IPS DF 19.7 (cell line): Measurements from ENCODE around the gene SLC22A25.
"Not testable (repeated sequence)": the region's sequence is repeated elsewhere in the genome, so short reads cannot be mapped to it uniquely, and the experiment has no call there.

Experiments
- DNase-seq: peaks from one replicate; pipeline ENCODE4 v3.0.0-alpha.2; 2013; ENCODE audit warnings: low read depth, low spot score

Gene SLC22A25

DNA sequence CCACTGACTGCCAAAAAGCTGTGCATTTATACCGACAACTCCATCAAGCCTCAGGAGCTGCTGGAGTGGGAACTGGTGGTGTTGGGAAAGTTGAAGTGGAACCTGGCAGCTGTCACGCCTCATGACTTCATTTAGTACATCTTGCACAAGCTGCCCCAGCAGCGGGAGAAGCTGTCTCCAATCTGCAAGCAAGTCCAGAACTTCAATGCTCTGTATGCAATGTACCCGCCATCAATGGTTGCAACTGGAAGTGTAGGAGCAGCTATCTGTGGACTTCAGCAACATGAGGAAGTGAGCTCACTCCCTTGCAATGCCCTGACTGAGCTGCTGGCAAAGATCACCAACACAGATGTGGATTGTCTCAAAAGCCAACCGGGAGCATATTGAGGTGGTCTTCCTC lies at the start of gene SLC22A25:
TSS of gene SLC22A25 (minus strand) at position 67 of the 400 bp plus-strand sequence. CDS start 13,947 bp downstream, outside the sequence.
- DNase-seq: no peak

DNA sequence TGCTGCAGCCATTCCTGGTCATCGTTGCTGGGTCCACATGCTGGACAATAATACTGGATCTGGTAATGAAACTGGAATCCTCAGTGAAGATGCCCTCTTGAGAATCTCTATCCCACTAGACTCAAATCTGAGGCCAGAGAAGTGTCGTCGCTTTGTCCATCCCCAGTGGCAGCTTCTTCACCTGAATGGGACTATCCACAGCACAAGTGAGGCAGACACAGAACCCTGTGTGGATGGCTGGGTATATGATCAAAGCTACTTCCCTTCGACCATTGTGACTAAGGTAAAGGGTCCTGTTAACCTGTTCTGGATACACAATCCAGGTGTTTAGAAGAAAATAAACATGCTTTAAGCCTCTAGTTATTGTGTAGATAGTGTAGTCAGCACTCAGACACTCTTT lies 46.9 kb upstream of the SLC22A25 start:
- DNase-seq: no peak

DNA sequence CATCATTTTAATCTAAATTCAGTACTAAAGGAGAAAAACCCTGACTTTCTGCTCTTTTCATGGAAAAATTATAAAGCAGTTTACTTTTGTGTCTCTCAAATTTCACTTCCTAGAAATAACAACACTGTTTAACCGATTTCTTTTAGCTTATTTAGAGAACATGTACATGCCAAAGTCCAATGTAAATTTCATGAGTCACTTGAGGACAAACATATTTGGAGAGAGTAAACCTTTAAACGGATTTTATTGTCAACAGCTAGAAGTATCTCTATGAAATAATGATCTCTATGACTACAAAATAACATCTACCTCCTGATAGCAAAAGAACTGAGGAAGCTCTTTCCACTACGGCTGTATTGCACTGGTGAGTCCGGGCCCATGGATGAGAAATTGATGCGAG lies 46.3 kb upstream of the SLC22A25 start:
- DNase-seq: no peak

DNA sequence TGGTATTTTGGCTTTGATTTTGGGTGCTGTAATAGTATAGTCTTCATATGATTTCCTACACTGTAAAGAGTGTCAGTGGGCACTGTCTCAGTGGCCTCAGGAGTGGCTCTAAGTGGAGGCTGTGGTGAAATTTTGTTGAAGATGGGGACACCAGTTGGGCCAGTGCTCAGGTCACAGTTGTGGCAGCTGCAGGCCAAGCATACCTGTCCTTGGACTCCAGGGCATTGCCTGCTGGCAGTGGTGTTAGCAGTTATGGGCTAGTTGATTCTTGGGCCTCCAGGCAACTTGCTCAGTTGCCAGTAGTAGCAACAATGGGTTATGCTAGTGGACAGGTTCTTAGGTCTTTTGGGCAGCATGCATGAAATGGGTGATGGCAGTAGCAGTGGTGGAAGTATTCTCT lies 39.2 kb upstream of the SLC22A25 start:
- DNase-seq: no peak

DNA sequence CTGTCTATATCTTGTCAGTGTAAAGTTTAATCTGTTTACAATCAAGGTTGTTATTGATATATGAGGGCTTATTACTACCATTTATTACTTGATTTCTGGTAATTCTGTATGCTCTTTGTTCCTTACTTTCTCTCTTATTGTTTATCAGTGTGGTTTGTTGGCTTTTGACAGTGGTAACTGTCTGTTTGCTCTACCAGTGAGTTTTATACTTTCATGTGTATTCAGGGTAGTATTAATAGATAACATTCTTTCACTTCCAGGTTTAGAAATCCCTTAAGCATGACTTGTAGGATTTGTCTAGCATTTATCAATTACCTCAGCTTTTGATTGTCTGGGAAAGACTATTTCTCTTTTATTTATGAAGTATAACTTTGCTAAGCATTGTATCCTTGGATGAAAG lies 37.5 kb upstream of the SLC22A25 start:
- no peak for DNase-seq

DNA sequence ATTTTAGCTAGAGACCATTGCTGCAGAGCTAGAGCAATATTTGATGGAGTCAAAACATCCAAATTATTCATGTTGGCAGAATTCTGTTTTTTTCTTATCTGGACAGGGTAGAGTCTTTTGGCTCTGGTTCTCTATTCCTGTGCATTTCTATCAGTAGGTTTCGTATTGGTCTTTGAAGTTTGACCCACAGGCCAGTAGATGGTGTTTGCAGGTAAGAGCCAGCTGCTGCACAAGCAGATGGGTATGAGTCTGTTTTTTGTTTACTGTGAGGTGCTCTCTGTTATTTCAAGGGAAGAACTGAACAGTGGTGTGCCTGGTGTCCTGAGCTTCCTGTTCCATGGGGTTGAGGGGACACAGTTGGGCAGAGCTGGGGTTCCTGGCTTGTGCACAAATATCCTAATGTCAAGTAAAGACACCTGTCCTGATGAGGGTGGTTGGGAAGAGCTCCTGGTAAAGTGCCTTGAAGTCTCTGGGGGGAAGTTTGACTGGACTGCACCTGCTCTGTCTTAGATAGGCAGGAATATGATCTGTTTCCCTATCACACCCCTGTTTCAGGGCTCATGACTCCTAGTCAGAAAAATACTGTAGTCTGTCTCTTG lies 34.0 kb upstream of the SLC22A25 start:
- DNase-seq: no peak

DNA sequence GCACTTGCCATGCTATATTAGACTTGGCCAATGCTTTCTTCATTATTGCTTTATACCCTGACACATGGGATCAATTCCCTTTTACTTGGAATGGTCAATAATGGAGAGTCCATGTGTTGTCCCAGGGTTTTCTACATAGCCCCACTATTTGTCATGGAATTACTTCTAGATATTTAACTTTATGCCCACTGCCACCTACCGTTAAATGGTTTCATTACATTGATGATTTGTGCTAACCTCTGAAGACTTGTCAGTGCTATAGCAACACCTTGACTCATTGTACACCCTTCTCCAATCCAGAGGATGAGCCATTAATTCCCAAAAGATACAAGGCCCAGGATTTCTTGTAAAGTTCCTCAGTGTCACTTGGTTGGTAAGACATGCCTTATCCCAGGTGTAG lies 31.4 kb upstream of the SLC22A25 start:
- DNase-seq: no peak

DNA sequence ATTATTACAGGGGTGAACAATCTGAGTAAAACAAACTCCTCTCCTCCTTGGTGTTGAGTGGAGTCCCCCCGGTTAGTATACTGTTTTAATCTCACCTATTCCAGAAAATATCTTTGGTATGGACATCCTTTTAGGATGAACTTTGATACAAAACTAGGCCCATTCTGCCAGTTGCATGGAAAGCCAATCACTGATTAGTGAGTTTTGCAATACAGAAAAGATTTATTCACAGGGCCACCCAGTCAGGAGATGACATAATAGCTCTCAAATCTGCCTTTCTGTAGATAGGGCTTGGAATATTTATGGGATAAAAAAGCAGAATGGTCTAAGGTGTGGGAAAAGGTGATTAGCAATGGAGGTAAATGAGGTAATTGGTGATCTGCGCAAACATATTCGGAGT lies 30.3 kb upstream of the SLC22A25 start:
- no peak for DNase-seq

DNA sequence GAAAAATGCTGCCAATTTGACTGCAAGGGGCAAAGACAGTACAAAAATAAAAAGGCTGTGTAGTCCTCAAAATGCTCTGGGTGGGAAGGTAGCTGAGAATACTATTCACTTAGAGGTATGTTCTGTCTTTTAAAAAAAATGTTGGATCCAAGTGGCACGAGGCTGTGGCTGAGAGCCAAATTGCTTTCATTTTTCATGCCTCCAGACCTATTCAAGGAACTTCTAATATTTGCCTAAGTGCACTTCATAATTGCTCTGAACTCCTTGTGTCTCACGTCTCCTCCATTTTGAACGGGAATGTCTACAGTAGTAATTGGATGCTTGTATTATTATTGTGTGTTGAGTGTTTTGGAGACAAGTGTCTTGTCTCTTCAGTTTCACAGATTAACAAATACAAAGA lies 19.1 kb upstream of the SLC22A25 start:
- no peak for DNase-seq

DNA sequence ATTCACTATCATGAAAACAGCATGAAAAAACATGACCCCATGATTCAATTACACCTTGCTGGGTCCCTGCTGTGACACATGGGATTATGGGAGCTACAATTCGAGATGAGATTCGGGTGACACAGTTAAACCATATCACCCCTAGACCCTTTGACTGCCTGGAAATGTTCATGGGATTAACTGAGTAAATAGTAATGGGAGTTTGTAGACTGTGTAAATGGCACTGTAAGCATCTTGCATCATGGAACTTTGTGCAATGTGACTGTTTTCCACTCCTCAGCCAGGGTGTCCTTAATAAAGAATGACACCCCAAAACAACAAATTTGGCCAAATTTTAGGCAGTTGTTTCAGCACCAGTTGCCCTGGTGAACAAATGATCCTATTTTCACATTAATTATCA lies 7.9 kb upstream of the SLC22A25 start:
- no peak for DNase-seq

DNA sequence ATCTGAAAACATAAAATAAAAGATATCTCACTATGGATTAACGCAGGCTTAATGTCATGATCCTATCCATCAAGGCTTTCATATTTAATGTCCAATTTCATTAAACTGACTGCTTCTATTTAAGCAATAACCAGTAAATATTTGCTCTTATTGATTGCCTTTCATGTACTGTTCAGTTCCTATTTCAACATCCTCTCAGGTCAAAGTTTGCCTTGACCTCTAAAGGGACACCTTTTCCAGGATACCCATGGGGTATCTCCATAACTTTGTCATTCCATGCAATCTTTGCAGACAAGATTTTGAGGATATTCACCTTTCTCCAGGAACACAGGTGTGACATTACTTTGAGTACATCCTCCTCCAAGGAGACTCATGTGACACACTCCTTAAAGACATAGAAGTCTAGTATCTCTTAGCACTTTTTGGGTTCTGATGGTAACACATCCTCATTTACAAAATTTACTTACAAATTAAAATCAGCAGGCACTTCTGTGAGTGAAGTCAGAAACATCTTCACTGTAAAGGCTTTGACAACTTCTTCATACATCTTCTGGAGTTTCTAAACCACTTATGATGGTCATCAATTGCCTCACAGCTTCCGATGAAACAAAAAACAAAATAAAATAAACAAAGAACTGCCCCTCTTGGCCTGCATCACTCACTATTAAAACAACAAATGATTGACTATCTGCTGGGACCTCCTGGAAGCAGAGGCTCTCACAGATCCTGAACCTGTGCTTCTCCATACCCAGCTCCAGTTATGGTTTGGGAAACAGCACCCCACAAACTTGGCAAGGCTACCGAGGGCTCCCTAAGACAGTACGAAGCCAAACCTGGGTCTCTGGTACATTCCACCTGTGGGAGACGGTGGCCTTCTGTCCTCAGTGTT lies 7.0 kb upstream of the SLC22A25 start:
- DNase-seq: no peak

DNA sequence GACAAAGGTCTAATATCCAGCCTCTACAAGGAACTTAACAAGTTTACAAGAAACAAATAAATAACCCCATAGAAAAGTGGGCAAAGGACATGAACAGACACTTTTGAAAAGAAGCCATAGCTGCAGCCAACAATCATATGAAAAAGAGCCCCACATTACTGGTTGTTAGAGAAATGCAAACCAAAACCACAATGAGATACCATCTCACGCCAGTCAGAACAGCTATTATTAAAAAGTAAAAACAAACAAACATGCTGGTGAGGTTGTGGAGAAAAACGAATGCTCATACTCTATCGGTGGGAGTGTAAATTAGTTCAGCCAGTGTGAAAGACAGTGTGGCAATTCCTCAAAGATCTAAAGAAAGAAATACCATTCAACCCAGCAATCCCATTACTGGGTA lies 5.6 kb upstream of the SLC22A25 start:
- DNase-seq: no peak

DNA sequence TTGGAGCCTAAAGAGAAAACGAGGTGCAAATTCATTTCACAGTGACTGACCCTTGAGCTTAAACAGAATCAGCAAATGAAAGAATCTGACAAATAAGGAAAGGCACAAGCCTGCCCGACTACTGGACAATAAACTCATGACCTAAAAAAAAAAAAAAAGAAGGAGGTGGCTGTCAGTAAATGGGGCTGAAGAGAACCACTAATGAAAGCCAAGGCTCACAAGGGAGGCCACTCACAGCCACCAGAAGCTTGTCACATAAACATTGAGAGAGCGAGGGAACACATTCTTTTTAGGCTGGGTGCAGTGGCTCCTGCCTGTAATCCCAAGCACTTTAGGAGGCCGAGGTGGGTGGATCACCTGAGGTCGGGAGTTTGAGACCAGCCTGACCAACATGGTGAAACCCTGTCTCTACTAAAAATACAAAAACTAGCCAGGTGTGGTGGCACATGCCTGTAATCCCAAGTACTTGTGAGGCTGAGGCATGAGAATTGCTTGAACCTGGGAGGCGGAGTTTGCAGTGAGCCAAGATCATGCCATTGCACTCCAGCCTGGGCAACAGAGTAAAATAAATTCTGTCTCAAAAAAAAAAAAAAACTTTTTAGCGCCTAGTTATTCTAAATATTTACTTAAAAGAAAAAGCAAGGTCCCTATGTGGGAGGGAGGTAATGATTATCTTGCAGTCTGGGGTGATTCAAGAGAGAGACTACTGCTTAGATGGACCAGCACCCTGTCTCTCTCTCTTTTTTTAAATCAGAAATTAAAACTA lies 4.0 kb upstream of the SLC22A25 start:
- DNase-seq: not testable (repeated sequence)

DNA sequence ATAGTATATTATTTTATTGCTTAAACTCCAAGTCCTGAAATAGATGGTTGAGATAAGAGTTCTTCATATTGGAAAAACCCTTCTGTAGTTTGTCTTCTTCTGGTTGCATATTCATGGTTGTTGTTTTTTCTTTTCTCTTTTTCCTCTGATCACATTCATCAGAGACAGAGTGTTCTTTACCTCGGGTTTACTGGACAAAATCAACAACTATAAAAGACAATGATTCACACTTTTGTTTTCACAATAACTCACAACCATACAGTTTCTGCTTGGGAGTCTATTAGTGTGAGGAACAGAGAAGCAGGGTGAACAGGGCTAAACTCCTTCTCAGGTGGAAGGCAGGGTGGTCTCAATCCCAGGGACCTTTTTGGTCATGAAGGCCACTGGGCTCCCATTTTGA lies 2.6 kb upstream of the SLC22A25 start:
- no peak for DNase-seq

DNA sequence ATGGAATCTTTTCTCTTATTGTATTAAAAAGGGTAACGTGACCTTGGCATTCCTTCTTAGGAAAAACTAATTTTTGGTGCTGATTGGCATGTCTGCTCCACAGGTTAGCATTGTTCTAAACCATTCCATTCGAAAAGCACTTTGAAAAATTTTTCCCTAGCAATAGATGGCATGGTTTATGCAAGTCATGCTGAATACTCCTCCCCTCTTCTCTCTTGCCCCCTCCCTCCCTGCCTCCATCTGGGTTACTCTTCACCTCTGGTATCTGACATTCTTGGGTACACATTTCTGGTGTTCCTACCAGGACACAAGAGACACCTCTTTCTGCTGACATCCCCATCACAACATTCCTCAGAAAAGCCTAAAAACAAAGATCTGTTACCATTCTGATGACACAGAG lies 1.5 kb upstream of the SLC22A25 start:
- no peak for DNase-seq

DNA sequence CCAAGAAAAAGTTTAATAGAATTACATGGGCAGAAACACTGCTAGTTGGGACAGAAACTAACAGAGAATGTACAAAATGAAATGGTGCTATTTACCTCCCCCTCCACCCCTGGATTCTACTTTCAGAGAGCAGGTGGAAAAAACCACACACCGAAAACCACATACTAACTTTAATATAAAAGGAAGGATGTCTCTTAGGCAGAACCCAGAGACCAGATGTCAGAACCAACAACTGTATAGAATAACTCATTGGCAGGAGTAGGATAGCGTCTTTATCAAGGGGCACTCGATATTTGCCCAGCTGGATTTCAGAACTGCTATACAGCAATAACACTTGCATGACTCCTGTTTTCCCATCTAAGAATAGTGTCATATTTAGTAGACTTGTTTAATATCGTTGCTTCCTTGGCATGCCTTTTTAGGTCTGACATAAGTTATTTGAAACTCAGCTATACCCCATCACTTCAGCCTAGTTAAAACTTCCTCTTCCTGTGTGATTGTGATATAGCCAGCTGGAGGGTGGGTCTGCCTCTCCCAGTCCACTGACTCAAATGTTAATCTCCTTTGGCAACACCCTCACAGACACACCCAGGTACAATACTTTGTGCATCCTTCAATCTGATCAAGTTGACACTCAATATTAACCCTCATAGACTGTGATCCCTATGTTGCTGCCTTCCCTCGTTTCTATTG lies 1.2 kb downstream of the SLC22A25 start:
- DNase-seq: no peak

DNA sequence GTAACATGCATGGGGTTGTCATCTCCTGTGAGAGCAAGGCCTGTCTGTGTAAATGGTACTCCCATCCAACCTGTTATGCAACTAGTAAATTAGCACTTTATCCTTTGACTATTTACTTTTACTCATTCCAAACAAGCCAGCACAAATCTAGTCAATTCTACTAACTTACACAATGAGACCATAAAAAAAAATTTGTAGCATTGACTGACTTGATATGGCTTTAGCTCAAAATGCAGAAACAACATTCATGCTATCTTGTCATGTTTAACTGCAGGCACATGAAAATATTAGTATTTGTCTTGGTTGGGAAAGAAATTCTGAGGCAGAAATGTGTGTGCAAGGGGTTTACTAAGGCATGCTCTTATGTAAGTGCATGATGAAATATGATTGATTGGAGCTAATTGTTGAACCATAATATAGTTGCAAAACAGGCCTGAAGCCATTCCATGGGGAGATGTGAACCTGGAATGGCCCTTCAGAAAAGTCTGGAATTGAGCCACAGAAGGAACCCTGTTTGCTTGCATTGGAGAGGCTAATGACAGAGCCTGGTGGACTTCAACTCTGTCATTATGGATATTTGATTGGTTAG lies 2.5 kb downstream of the SLC22A25 start:
- no peak for DNase-seq

DNA sequence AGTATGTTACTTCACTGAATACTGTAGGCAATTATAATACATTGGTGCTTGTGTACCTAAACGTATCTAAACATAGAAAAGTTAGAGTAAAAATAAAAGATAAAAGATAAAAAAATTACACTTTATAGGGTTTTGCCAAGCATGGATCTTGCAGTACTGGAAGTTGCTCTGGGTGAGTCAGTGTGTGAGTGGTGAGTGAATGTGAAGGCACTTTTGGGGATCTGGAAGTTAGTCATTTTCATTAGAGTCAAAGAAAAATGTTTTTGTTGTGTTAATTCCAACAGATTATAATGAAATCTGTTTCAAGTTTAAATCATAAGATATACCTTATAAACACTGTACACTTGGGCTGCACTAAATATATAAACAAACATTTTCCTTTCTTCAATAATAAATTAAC lies 3.3 kb downstream of the SLC22A25 start:
- DNase-seq: no peak

DNA sequence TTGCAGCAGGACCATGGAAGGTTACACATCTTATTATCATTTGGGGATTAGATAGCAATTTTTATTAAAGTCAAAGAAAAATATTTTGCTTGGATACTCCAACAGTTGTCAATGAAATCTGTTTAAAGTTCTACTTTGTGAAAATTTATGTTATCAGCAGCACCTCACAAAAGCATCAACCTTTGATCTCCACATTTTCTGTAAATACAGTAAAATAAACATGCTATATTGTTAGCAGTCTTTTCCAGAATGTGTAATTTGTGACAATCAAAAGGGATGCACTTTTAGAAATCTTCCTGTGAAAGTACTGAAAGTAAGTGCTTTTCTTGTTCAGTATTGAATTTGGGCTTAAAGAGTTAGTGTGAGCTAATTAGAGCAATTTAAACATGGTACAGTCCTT lies 4.1 kb downstream of the SLC22A25 start:
- no peak for DNase-seq

DNA sequence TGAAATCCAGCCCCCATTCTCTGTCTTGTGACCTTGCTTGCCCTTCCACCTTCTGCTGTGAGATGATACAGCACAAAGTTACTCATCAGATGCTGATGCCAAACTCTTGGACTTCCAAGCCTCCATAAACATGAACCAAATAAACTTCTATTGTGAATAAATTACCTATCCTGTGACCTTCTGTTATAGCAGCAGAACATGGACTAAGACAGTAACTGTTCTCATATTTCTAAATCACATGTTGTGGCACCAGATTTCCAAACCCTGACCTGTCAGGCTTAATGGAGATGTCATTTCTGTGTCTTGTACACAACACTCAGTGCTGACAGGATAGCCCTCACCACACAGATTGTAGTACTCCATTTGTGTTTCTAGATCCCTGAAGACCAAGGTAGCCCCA lies 6.0 kb downstream of the SLC22A25 start:
- DNase-seq: no peak
